IPS-NIHi7 (cell line): ENCODE data around the gene CCP110.

Source experiments
- DNase-seq: peaks from one replicate; pipeline ENCODE4 v3.0.0; 2012; ENCODE audit warnings: mixed read lengths; ENCODE audit errors: extremely low spot score

Gene CCP110

GRCh38 chr16:19523559-19524355 is at the start of gene CCP110:
Gene CCP110, plus strand, starts transcription at chr16:19523942. Its CDS starts 3,940 bp downstream, at chr16:19527882.
- peak; percentile 90 for DNase-seq

- no peak for DNase-seq
These were observed 49.1 kb upstream of the CCP110 start for GRCh38 chr16:19474617-19475016.

GRCh38 chr16:19478505-19478904 is 45.2 kb upstream of the CCP110 start:
- no peak for DNase-seq

- DNase-seq, result peak; percentile 34
These were observed 44.4 kb upstream of the CCP110 start for GRCh38 chr16:19479302-19479721.

- no peak for DNase-seq
These were observed 42.4 kb upstream of the CCP110 start for GRCh38 chr16:19481296-19481695.

- DNase-seq, result no peak
These were observed 42.0 kb upstream of the CCP110 start for GRCh38 chr16:19481769-19482168.

- no peak for DNase-seq
These were observed 41.5 kb upstream of the CCP110 start for GRCh38 chr16:19482291-19482690.

GRCh38 chr16:19484096-19484495 is 39.6 kb upstream of the CCP110 start:
- no peak for DNase-seq

GRCh38 chr16:19485611-19486010 is 38.1 kb upstream of the CCP110 start:
- peak; percentile 21 for DNase-seq

- no peak for DNase-seq
These were observed 37.7 kb upstream of the CCP110 start for GRCh38 chr16:19486051-19486450.

GRCh38 chr16:19486750-19487325 is 36.9 kb upstream of the CCP110 start:
- DNase-seq, result no peak

GRCh38 chr16:19488213-19488640 is 35.5 kb upstream of the CCP110 start:
- DNase-seq, result peak; percentile 48

- DNase-seq, result no peak
These were observed 33.1 kb upstream of the CCP110 start for GRCh38 chr16:19490619-19491018.

GRCh38 chr16:19497176-19497575 is 26.6 kb upstream of the CCP110 start:
- DNase-seq, result no peak

GRCh38 chr16:19499006-19499405 is 24.7 kb upstream of the CCP110 start:
- DNase-seq, result no peak

- no peak for DNase-seq
These were observed 24.3 kb upstream of the CCP110 start for GRCh38 chr16:19499481-19499880.

- DNase-seq, result peak; percentile 74
These were observed 21.2 kb upstream of the CCP110 start for GRCh38 chr16:19502395-19503131.

- DNase-seq, result no peak
These were observed 20.2 kb upstream of the CCP110 start for GRCh38 chr16:19503461-19504075.

- DNase-seq, result no peak
These were observed 18.0 kb upstream of the CCP110 start for GRCh38 chr16:19505600-19506303.

GRCh38 chr16:19506965-19507364 is 16.8 kb upstream of the CCP110 start:
- DNase-seq, result no peak

GRCh38 chr16:19507867-19508266 is 15.9 kb upstream of the CCP110 start:
- DNase-seq, result no peak

- no peak for DNase-seq
These were observed 11.4 kb upstream of the CCP110 start for GRCh38 chr16:19512297-19512696.
